Large intestine (tissue), 3 donors: Measurements from ENCODE around the gene ME2. TPM values are rescaled to one million over a fixed set of nuclear protein-coding genes. Genes with fewer than 3 reads are reported as not detected.
"Not testable (repeated sequence)": the region's sequence is repeated elsewhere in the genome, so short reads cannot be mapped to it uniquely, and the experiment has no call there.

ENCODE experiments used
- DNase-seq, 2 donors: peaks; one replicate each; pipeline versions ENCODE4 v3.0.0 to v3.0.0-alpha.2; 2013
- H3K27ac ChIP-seq: one replicate; pipeline ENCODE4 v1.5.1; 2013; ENCODE audit warnings: low read length
- H3K27me3 ChIP-seq: 2 replicates; pipeline ENCODE4 v1.6.1; 2013; ENCODE audit warnings: low read length; ENCODE audit not compliant: control insufficient read depth, insufficient read depth
- H3K36me3 ChIP-seq: 2 replicates; pipeline ENCODE4 v1.6.1; 2013; ENCODE audit warnings: low read length; ENCODE audit not compliant: control insufficient read depth, insufficient read depth
- H3K4me1 ChIP-seq: one replicate; pipeline ENCODE4 v1.6.1; 2013; ENCODE audit warnings: low read length; ENCODE audit not compliant: control insufficient read depth, insufficient read depth
- H3K4me3 ChIP-seq: one replicate; pipeline ENCODE4 v1.5.1; 2013; ENCODE audit warnings: low read length
- H3K9me3 ChIP-seq: one replicate; pipeline ENCODE4 v1.6.1; 2013; ENCODE audit warnings: mild to moderate bottlenecking, low read depth, low read length, moderate library complexity; ENCODE audit not compliant: control insufficient read depth
- WGBS: methylation state at CpG from one replicate; pipeline ENCODE4 v1.1.5; 2013; ENCODE audit warnings: low lambda C conversion rate; ENCODE audit not compliant: insufficient coverage; 5-methylcytosine and 5-hydroxymethylcytosine counted together
- polyA plus RNA-seq: library from polyadenylated mRNA; unstranded; fragments of 120-200 nt; gene quantifications from one replicate; pipeline ENCODE4 v1.2.1, GENCODE V29; 2013

The ME2 gene
- polyA plus RNA-seq, 1 donor, result 50.2 TPM

DNA sequence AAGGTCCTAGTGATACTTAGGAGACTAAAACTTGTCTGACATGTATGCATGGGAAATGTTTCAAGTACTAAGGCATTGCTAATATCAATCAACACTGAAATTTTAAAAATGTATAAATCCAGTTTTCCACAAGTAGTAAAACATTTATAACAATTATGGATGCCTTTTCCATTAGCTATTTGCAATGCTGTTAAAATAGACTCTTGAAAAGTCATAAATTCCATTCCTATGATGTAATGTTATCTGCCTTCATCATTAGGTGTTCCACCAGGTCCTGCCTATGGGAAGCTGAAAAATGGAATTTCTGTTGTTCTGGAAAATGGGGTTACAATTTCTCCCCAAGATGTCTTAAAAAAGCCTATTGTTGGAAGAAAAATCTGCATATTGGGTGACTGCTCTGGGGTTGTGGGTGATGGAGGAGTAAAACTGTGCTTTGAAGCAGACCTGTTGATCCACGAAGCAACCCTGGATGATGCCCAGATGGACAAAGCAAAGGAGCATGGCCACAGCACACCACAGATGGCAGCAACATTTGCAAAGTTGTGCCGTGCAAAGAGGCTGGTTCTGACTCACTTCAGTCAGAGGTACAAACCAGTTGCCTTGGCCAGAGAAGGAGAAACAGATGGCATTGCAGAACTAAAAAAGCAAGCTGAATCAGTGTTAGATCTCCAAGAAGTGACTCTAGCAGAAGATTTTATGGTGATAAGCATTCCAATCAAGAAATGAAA is 107.6 kb downstream of the ME2 start:
- Histone ChIP-seq H3K36me3 (peaks cover 17% of the 10 kb centered on the region), H3K9me3 (no peaks in the 10 kb centered on the region), H3K4me1 (peaks cover 4% of the 10 kb centered on the region), H3K27ac (no peak overlapping the region), H3K27me3 (no peaks in the 10 kb centered on the region), H3K4me3 (no peak overlapping the region)
- DNase-seq, result peak in 1 of 2 donors; percentile 26
- WGBS, result 100% methylated on average over 1 of the region's 2 CpGs

GRCh38 chr18:50987261-50987660 is 108.3 kb downstream of the ME2 start:
- WGBS, result no CpG with 5 or more reads among the region's 2 CpGs
- Histone ChIP-seq H3K4me1 (peaks cover 4% of the 10 kb centered on the region), H3K27me3 (no peaks in the 10 kb centered on the region), H3K9me3 (no peaks in the 10 kb centered on the region), H3K4me3 (no peak overlapping the region), H3K36me3 (peaks cover 17% of the 10 kb centered on the region), H3K27ac (no peak overlapping the region)
- DNase-seq, result no peak

DNA sequence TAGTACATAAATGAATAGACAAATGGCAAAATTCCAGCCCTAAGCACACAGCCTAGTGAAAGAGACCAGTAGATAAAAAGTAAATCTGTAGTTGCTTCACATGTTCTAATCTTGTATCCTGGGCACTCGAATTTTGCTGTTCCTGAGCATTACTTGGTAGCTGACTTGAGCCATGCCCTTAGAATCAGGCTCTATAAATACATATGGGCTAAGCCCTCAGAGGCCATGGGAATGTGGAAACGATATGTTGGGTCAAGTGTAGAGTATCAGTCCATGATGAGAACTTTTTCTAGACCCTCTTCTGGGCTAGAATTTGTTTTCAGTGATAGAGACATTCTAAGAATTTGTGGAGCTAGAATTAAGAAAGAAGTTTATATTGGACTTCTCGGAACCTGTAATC is 110.8 kb downstream of the ME2 start:
- H3K9me3 ChIP-seq, result no peaks in the 10 kb centered on the region
- H3K4me3 ChIP-seq, result no peak overlapping the region
- H3K4me1 ChIP-seq, result no peaks in the 10 kb centered on the region
- peaks cover 11% of the 10 kb centered on the region for H3K36me3 ChIP-seq
- no peak for DNase-seq
- no CpG with 5 or more reads among the region's 3 CpGs for WGBS
- H3K27ac ChIP-seq, result no peak overlapping the region
- H3K27me3 ChIP-seq, result no peaks in the 10 kb centered on the region

- no peaks in the 10 kb centered on the region for H3K4me1 ChIP-seq
- peaks cover 3% of the 10 kb centered on the region for H3K36me3 ChIP-seq
- 42% methylated on average over 2 of the region's 3 CpGs for WGBS
- DNase-seq, result no peak
- no peaks in the 10 kb centered on the region for H3K9me3 ChIP-seq
- H3K4me3 ChIP-seq, result no peak overlapping the region
- no peak overlapping the region for H3K27ac ChIP-seq
- no peaks in the 10 kb centered on the region for H3K27me3 ChIP-seq
Measured at GRCh38 chr18:50992351-50992762, 113.4 kb downstream of the ME2 start.

DNA sequence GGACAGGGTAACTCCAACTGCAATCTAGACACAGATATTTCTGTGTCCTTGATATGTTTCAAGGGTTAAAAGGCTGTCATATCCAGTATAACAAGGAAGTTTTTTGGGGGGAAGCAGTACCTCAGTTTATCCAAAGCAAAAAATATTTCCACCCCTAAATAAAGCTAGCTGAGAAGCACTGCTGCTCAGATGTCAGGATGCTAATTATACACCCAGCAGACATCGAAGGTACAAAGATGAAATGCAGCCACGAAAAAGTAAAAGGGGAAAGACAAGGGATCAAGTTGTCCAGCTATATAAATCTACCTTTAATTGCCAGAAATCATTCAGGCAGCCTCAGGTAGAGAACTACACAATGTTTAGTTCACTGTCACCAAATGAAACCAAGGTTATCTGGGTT is 115.1 kb downstream of the ME2 start:
- no CpG with 5 or more reads among the region's 2 CpGs for WGBS
- no peak for DNase-seq

DNA sequence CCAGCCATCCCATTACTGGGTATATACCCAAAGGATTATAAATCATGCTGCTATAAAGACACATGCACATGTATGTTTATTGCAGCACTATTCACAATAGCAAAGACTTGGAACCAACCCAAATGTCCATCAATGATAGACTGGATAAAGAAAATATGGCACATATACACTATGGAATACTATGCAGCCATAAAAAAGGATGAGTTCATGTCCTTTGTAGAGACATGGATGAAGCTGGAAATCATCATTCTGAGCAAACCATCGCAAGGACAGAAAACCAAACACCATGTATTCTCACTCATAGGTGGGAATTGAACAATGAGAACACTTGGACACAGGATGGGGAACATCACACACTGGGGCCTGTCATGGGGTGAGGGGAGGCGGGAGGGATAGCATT is 124.3 kb downstream of the ME2 start:
- H3K27me3 ChIP-seq, H3K4me1 ChIP-seq, H3K4me3 ChIP-seq, H3K27ac ChIP-seq, H3K9me3 ChIP-seq, H3K36me3 ChIP-seq, DNase-seq: not testable (repeated sequence)
- no CpG with 5 or more reads among the region's 2 CpGs for WGBS

More for the DNA sequence above, 115.1 kb downstream of the ME2 start:
- no peaks in the 10 kb centered on the region for H3K9me3 ChIP-seq
- H3K36me3 ChIP-seq, result no peaks in the 10 kb centered on the region
- no peak overlapping the region for H3K4me3 ChIP-seq
- no peaks in the 10 kb centered on the region for H3K27me3 ChIP-seq
- no peak overlapping the region for H3K27ac ChIP-seq
- H3K4me1 ChIP-seq, result no peaks in the 10 kb centered on the region

Other genes starting within 250 kb of the ME2 start
- gene MRO, start 59.1 kb upstream of the ME2 start, polyA plus RNA-seq, result 14.6 TPM
- 11.8 TPM for gene ELAC1, start 88.9 kb downstream of the ME2 start, polyA plus RNA-seq
- 94.0 TPM for gene SMAD4, start 151.1 kb downstream of the ME2 start, polyA plus RNA-seq